CD4-positive, alpha-beta T cell (primary cell): ENCODE data around the gene DNAJC6. TPM values are rescaled to one million over a fixed set of nuclear protein-coding genes. Genes with fewer than 3 reads are reported as not detected.
A peak's percentile ranks its signal among the peaks of the same experiment; 100 is the strongest.

Source experiments
- ATAC-seq: fragments of 200-7000 bp; cut with Tn5 transposase; one replicate; pipeline ENCODE4 v1.10.0; 2022; ENCODE audit warnings: mild to moderate bottlenecking; ENCODE audit not compliant: poor library complexity
- CTCF ChIA-PET: fragments of 350-600 bp; sonication (Branson Sonifier 250); formaldehyde crosslinking; loops from one replicate; lab custom pipeline; 2021; ENCODE audit warnings: antibody characterized with exemption, inconsistent platforms; lab: Charles Lee
- POLR2A ChIA-PET: fragments of 350-600 bp; sonication (Branson Sonifier 250); formaldehyde crosslinking; loops from one replicate; lab custom pipeline; 2021; ENCODE audit warnings: antibody characterized with exemption, inconsistent platforms; lab: Charles Lee
- DNase-seq, 14 experiments: peaks; one replicate each; pipeline ENCODE4 v3.0.0-alpha.2; 2013 to 2020; ENCODE audit warnings: mixed read lengths in 2 of 14
- H3K27ac ChIP-seq, 2 donors: one replicate each; pipeline versions ENCODE4 v1.5.1 to v1.7.0; 2013; ENCODE audit warnings: low read length in 2 of 2, low read depth in 1 of 2, mild to moderate bottlenecking in 1 of 2
- H3K27me3 ChIP-seq, 2 experiments: 1 replicate in 1 of 2; 2 replicates in 1 of 2; pipeline versions ENCODE4 v1.6.1 to v1.7.0; 2013; ENCODE audit warnings: low read length in 2 of 2, control low read depth in 1 of 2, mild to moderate bottlenecking in 1 of 2, moderate library complexity in 1 of 2; ENCODE audit not compliant: insufficient read depth in 2 of 2, control insufficient read depth in 1 of 2
- H3K36me3 ChIP-seq: one replicate; pipeline ENCODE4 v1.6.1; 2013; ENCODE audit warnings: low read length, control low read depth; ENCODE audit not compliant: insufficient read depth
- H3K4me1 ChIP-seq: one replicate; pipeline ENCODE4 v1.6.1; 2013; ENCODE audit warnings: low read length, control low read depth; ENCODE audit not compliant: insufficient read depth
- H3K4me3 ChIP-seq: one replicate; pipeline ENCODE4 v1.5.1; 2013; ENCODE audit warnings: mild to moderate bottlenecking, low read length, moderate library complexity
- H3K9me3 ChIP-seq, 2 experiments: 1 replicate in 1 of 2; 2 replicates in 1 of 2; pipeline versions ENCODE4 v1.6.1 to v1.7.0; 2013; ENCODE audit warnings: low read length in 2 of 2, mild to moderate bottlenecking in 2 of 2, control low read depth in 1 of 2, moderate library complexity in 1 of 2; ENCODE audit not compliant: control insufficient read depth in 1 of 2, insufficient read depth in 1 of 2
- H3K27ac Mint-ChIP-seq: one replicate; pipeline ENCODE4 v1.8.0; 2020; ENCODE audit warnings: mixed read lengths
- H3K27me3 Mint-ChIP-seq: one replicate; pipeline ENCODE4 v1.8.0; 2021; ENCODE audit warnings: mixed read lengths
- H3K36me3 Mint-ChIP-seq: one replicate; pipeline ENCODE4 v1.8.0; 2021; ENCODE audit warnings: low read depth, mixed read lengths
- H3K4me1 Mint-ChIP-seq: one replicate; pipeline ENCODE4 v1.8.0; 2021; ENCODE audit warnings: low read depth, mixed read lengths
- H3K4me3 Mint-ChIP-seq: one replicate; pipeline ENCODE4 v1.8.0; 2020; ENCODE audit warnings: mild to moderate bottlenecking, mixed read lengths
- H3K9me3 Mint-ChIP-seq: one replicate; pipeline ENCODE4 v1.8.0; 2020; ENCODE audit warnings: mixed read lengths
- CTCF ChIP-seq: fragments of 200-600 bp; IDR thresholded peaks from one replicate; pipeline ENCODE4 v1.8.0; 2022; ENCODE audit warnings: antibody characterized with exemption, mild to moderate bottlenecking
- intact Hi-C, 2 experiments: fragments of 100-400 bp; cut with DNase I in 1 of 2; cut with micrococcal nuclease in 1 of 2; formaldehyde crosslinking; loops; one replicate each; pipeline versions ENCODE4 v1.15.1 to v1.9.0; 2023 to 2025; cut with DNase I, micrococcal nuclease
- polyA plus RNA-seq, 2 donors: library from polyadenylated mRNA; unstranded; fragments of 120-200 nt; gene quantifications; one replicate each; pipeline ENCODE4 v1.2.1, GENCODE V29; 2013
- total RNA-seq, 174 experiments: library from RNA in 2 of 174; stranded (reverse) in 2 of 174; gene quantifications; one replicate each; pipeline ENCODE4 v1.2.3 and lab custom pipeline; 2021 to 2026

Gene DNAJC6
- 1 to 10 TPM; 2.4 to 2.5 TPM for total RNA-seq
- 0.71 TPM for polyA plus RNA-seq (2013, experiment 1 of 2)
- 1.1 TPM for polyA plus RNA-seq (2013, experiment 2 of 2)
- 2.2 to 12.4 (median 5.6) reads per million in 172 experiments for total RNA-seq (lab: John Stamatoyannopoulos, UW)

- no peaks in the 10 kb centered on the region for H3K9me3 Mint-ChIP-seq
- intact Hi-C loops = no loop called here
- H3K36me3 Mint-ChIP-seq = no peaks in the 10 kb centered on the region
- H3K4me1 Mint-ChIP-seq = peaks cover 7% of the 10 kb centered on the region
- no peak within 1 kb of the TSS for H3K27ac Mint-ChIP-seq
- H3K4me1 ChIP-seq = peaks cover 5% of the 10 kb centered on the region
- ChIA-PET POLR2A (no interaction called here), CTCF (no interaction called here)
- H3K27me3 ChIP-seq = peaks cover 38 to 44% of the 10 kb centered on the region in 2 experiments
- H3K36me3 ChIP-seq = no peaks in the 10 kb centered on the region
- TF ChIP-seq CTCF = no peak
- DNase-seq (peak; percentile 2 to 59 (median 33)), ATAC-seq (peak; percentile 62)
- H3K9me3 ChIP-seq = peaks cover 0 to 10% of the 10 kb centered on the region in 2 experiments
- no peak within 1 kb of the TSS for H3K27ac ChIP-seq
- H3K4me3 Mint-ChIP-seq = peak within 1 kb of the TSS; percentile 20
- no peak within 1 kb of the TSS for H3K4me3 ChIP-seq
- peaks cover 69% of the 10 kb centered on the region for H3K27me3 Mint-ChIP-seq
Observed at GRCh38 chr1:65309304-65310077, at the start of gene DNAJC6. DNAJC6 (plus strand) TSS chr1:65309543; CDS start chr1:65309746, 203 bp downstream.

- ChIA-PET CTCF (no interaction called here), POLR2A (no interaction called here)
- peaks cover 10% of the 10 kb centered on the region for H3K27me3 Mint-ChIP-seq
- Histone ChIP-seq H3K36me3 (no peaks in the 10 kb centered on the region), H3K27me3 (peaks cover 3 to 10% of the 10 kb centered on the region in 2 experiments), H3K4me1 (peaks cover 9% of the 10 kb centered on the region), H3K4me3 (no peak overlapping the region), H3K9me3 (no peaks in the 10 kb centered on the region), H3K27ac (no peak overlapping the region)
- intact Hi-C loops = loop anchor here in 1 of 2 experiments (5.0 kb wide), 1 partner anchor 193 kb away; no protein-coding TSS in a partner anchor
- H3K27ac Mint-ChIP-seq = no peak overlapping the region
- H3K36me3 Mint-ChIP-seq = peaks cover 3% of the 10 kb centered on the region
- ATAC-seq (no peak), DNase-seq (no peak)
- no peak overlapping the region for H3K4me3 Mint-ChIP-seq
- H3K9me3 Mint-ChIP-seq = no peaks in the 10 kb centered on the region
- H3K4me1 Mint-ChIP-seq = peaks cover 11% of the 10 kb centered on the region
- TF ChIP-seq CTCF = no peak
Observed at GRCh38 chr1:65259816-65260215, 49.5 kb upstream of the DNAJC6 start.

GRCh38 chr1:65260851-65261473, 48.4 kb upstream of the DNAJC6 start:
- Mint-ChIP-seq H3K4me3 (no peak overlapping the region), H3K9me3 (no peaks in the 10 kb centered on the region), H3K27me3 (peaks cover 14% of the 10 kb centered on the region), H3K27ac (no peak overlapping the region), H3K4me1 (peaks cover 16% of the 10 kb centered on the region), H3K36me3 (no peaks in the 10 kb centered on the region)
- POLR2A ChIA-PET = no interaction called here
- ATAC-seq = no peak
- CTCF ChIA-PET = no interaction called here
- DNase-seq = peak in 2 of 14 experiments; percentile 23 to 44
- H3K27ac ChIP-seq = no peak overlapping the region
- peaks cover 8% of the 10 kb centered on the region for H3K4me1 ChIP-seq
- no peaks in the 10 kb centered on the region for H3K9me3 ChIP-seq
- intact Hi-C loops = no loop called here
- peaks cover 7 to 21% of the 10 kb centered on the region in 2 experiments for H3K27me3 ChIP-seq
- TF ChIP-seq CTCF = no peak
- H3K4me3 ChIP-seq = no peak overlapping the region
- no peaks in the 10 kb centered on the region for H3K36me3 ChIP-seq
